H9 (cell line): ENCODE results near the gene BIK. TPM values are rescaled to one million over a fixed set of nuclear protein-coding genes. Genes with fewer than 3 reads are reported as not detected.

Source experiments
- DNase-seq: peaks from one replicate; pipeline ENCODE4 v3.0.0-alpha.2; 2017
- H2AFZ ChIP-seq: one replicate; pipeline ENCODE4 v1.6.1; 2013; ENCODE audit warnings: mild to moderate bottlenecking, low read length, control low read depth, moderate library complexity
- H2AK5ac ChIP-seq: 2 replicates; pipeline ENCODE4 v1.6.1; 2013; ENCODE audit warnings: low read length, control low read depth, mixed read lengths; ENCODE audit not compliant: insufficient read length
- H2BK120ac ChIP-seq: one replicate; pipeline ENCODE4 v1.6.1; 2013; ENCODE audit warnings: low read depth, mild to moderate bottlenecking, low read length, control low read depth, inconsistent platforms; ENCODE audit not compliant: poor library complexity, severe bottlenecking
- H2BK12ac ChIP-seq: 2 replicates; pipeline ENCODE4 v1.6.1; 2013; ENCODE audit warnings: low read length, control low read depth, mixed read lengths, low read depth; ENCODE audit not compliant: insufficient read length
- H2BK15ac ChIP-seq: 2 replicates; pipeline ENCODE4 v1.6.1; 2013; ENCODE audit warnings: low read depth, low read length, control low read depth
- H2BK20ac ChIP-seq: one replicate; pipeline ENCODE4 v1.6.1; 2013; ENCODE audit warnings: low read depth, mild to moderate bottlenecking, low read length, control low read depth, inconsistent platforms; ENCODE audit not compliant: poor library complexity, severe bottlenecking
- H2BK5ac ChIP-seq: 2 replicates; pipeline ENCODE4 v1.6.1; 2013; ENCODE audit warnings: low read length, control low read depth, mixed read lengths; ENCODE audit not compliant: insufficient read length
- H3K14ac ChIP-seq: 2 replicates; pipeline ENCODE4 v1.6.1; 2013; ENCODE audit warnings: low read length, control low read depth; ENCODE audit not compliant: insufficient read depth
- H3K18ac ChIP-seq: 2 replicates; pipeline ENCODE4 v1.6.1; 2013; ENCODE audit warnings: low read depth, mild to moderate bottlenecking, mixed read lengths, low read length, control low read depth; ENCODE audit not compliant: insufficient read length
- H3K23ac ChIP-seq: 2 replicates; pipeline ENCODE4 v1.6.1; 2013; ENCODE audit warnings: low read length, control low read depth, mixed read lengths, low read depth; ENCODE audit not compliant: insufficient read length
- H3K23me2 ChIP-seq: 2 replicates; pipeline ENCODE4 v1.6.1; 2013; ENCODE audit warnings: low read depth, mild to moderate bottlenecking, mixed read lengths, low read length, control low read depth; ENCODE audit not compliant: insufficient read length, poor library complexity, severe bottlenecking
- H3K27ac ChIP-seq: 2 replicates; pipeline ENCODE4 v1.5.1; 2013; ENCODE audit warnings: low read length, control low read depth, mixed read lengths, low read depth; ENCODE audit not compliant: insufficient read length
- H3K27me3 ChIP-seq: 2 replicates; pipeline ENCODE4 v1.6.1; 2013; ENCODE audit warnings: low read length, control low read depth, inconsistent platforms; ENCODE audit not compliant: insufficient read depth
- H3K4ac ChIP-seq: 2 replicates; pipeline ENCODE4 v1.6.1; 2013; ENCODE audit warnings: low read depth, mild to moderate bottlenecking, control low read depth, inconsistent platforms, low read length, moderate library complexity
- H3K4me1 ChIP-seq: 2 replicates; pipeline ENCODE4 v1.6.1; 2013; ENCODE audit warnings: low read length, control low read depth, inconsistent platforms; ENCODE audit not compliant: insufficient read depth
- H3K4me2 ChIP-seq: 2 replicates; pipeline ENCODE4 v1.6.1; 2013; ENCODE audit warnings: low read length, control low read depth, mixed read lengths; ENCODE audit not compliant: insufficient read length, insufficient read depth
- H3K56ac ChIP-seq: 2 replicates; pipeline ENCODE4 v1.6.1; 2013; ENCODE audit warnings: low read depth, mild to moderate bottlenecking, mixed read lengths, low read length, control low read depth; ENCODE audit not compliant: insufficient read length
- H3K79me1 ChIP-seq: 2 replicates; pipeline ENCODE4 v1.6.1; 2013; ENCODE audit warnings: low read depth, mild to moderate bottlenecking, moderate library complexity, low read length, control low read depth, inconsistent platforms; ENCODE audit not compliant: insufficient read depth, poor library complexity, severe bottlenecking
- H3K79me2 ChIP-seq: 2 replicates; pipeline ENCODE4 v1.6.1; 2013; ENCODE audit warnings: low read length, control low read depth, inconsistent platforms; ENCODE audit not compliant: insufficient read depth
- H3K9ac ChIP-seq: 2 replicates; pipeline ENCODE4 v1.6.1; 2013; ENCODE audit warnings: low read length, control low read depth, mixed read lengths; ENCODE audit not compliant: insufficient read length; ENCODE audit errors: extremely low read depth
- H3K9me3 ChIP-seq: one replicate; pipeline ENCODE4 v1.6.1; 2013; ENCODE audit warnings: low read depth, low read length, inconsistent platforms; ENCODE audit not compliant: control insufficient read depth
- H3T11ph ChIP-seq: one replicate; pipeline ENCODE4 v1.6.1; 2013; ENCODE audit warnings: mild to moderate bottlenecking, low read length, control low read depth, inconsistent platforms
- H4K20me1 ChIP-seq: one replicate; pipeline ENCODE4 v1.6.1; 2013; ENCODE audit not compliant: control insufficient read depth, insufficient read length, insufficient read depth
- H4K5ac ChIP-seq: 2 replicates; pipeline ENCODE4 v1.6.1; 2013; ENCODE audit warnings: low read depth, mild to moderate bottlenecking, mixed read lengths, low read length, control low read depth; ENCODE audit not compliant: insufficient read length
- H4K8ac ChIP-seq: replicated peaks from 2 replicates; pipeline ENCODE4 v1.6.1; 2013; ENCODE audit warnings: low read length, control low read depth, mixed read lengths, low read depth; ENCODE audit not compliant: insufficient read length
- H4K91ac ChIP-seq: 2 replicates; pipeline ENCODE4 v1.6.1; 2013; ENCODE audit warnings: low read depth, mild to moderate bottlenecking, moderate library complexity, mixed read lengths, low read length, control low read depth; ENCODE audit not compliant: insufficient read length
- H3K27ac Mint-ChIP-seq, 3 experiments: 2 replicates in 2 of 3; 3 replicates in 1 of 3; pipeline ENCODE4 v1.8.0; 2020 to 2021; ENCODE audit warnings: mixed read lengths in 3 of 3, mild to moderate bottlenecking in 1 of 3, moderate library complexity in 1 of 3
- H3K27me3 Mint-ChIP-seq: 2 replicates; pipeline ENCODE4 v1.8.0; 2021; ENCODE audit warnings: low read depth, mild to moderate bottlenecking, moderate library complexity, mixed read lengths
- H3K36me3 Mint-ChIP-seq, 3 experiments: 2 replicates in 2 of 3; 3 replicates in 1 of 3; pipeline ENCODE4 v1.8.0; 2020 to 2021; ENCODE audit warnings: low read depth in 3 of 3, mixed read lengths in 3 of 3; ENCODE audit not compliant: insufficient read depth in 1 of 3
- H3K4me1 Mint-ChIP-seq, 2 experiments: 2 replicates each; pipeline ENCODE4 v1.8.0; 2020; ENCODE audit warnings: mixed read lengths in 2 of 2
- H3K4me3 Mint-ChIP-seq, 2 experiments: 2 replicates in 1 of 2; 3 replicates in 1 of 2; pipeline ENCODE4 v1.8.0; 2020 to 2021; ENCODE audit warnings: mild to moderate bottlenecking in 2 of 2, mixed read lengths in 2 of 2, moderate library complexity in 1 of 2
- H3K9me3 Mint-ChIP-seq, 2 experiments: 2 replicates in 1 of 2; 3 replicates in 1 of 2; pipeline ENCODE4 v1.8.0; 2020; ENCODE audit warnings: mild to moderate bottlenecking in 2 of 2, mixed read lengths in 2 of 2, moderate library complexity in 1 of 2
- CTCF ChIP-seq: fragments of 200-600 bp; sonication (generic); conservative IDR thresholded peaks from 3 replicates; pipeline ENCODE4 v1.8.0; 2021; ENCODE audit warnings: antibody characterized with exemption, mild to moderate bottlenecking
- WGBS: extraction: QIAGEN DNeasy Blood & Tissue Kit; methylation state at CpG from one replicate; pipeline ENCODE4 v1.1.7; 2013; ENCODE audit warnings: missing lambda C conversion rate, low lambda C conversion rate, mixed read lengths; ENCODE audit not compliant: insufficient read length; ENCODE audit errors: extremely low coverage; 5-methylcytosine and 5-hydroxymethylcytosine counted together
- total RNA-seq: library from RNA; stranded (reverse); gene quantifications from 2 replicates; pipeline ENCODE4 v1.2.1, GENCODE V29; 2021

BIK gene
- total RNA-seq, 1 experiment from 2014 or later = 8.3 TPM

- Histone ChIP-seq H4K91ac (no peak overlapping the region), H3K56ac (no peak overlapping the region), H3K4me2 (no peak overlapping the region), H3K4me1 (no peaks in the 10 kb centered on the region), H2BK5ac (no peak overlapping the region), H2BK120ac (no peak overlapping the region), H2BK20ac (no peak overlapping the region), H3K14ac (no peak overlapping the region), H3T11ph (no peak overlapping the region), H3K9me3 (no peaks in the 10 kb centered on the region), H4K20me1 (no peaks in the 10 kb centered on the region), H2AK5ac (no peak overlapping the region), H3K79me1 (no peaks in the 10 kb centered on the region), H3K27ac (no peak overlapping the region), H4K8ac (no peak overlapping the region), H2BK12ac (no peak overlapping the region), H3K18ac (no peak overlapping the region), H3K27me3 (no peaks in the 10 kb centered on the region), H4K5ac (no peak overlapping the region), H2AFZ (no peak overlapping the region), H3K79me2 (no peaks in the 10 kb centered on the region), H3K23ac (no peak overlapping the region), H3K23me2 (no peaks in the 10 kb centered on the region), H3K9ac (no peak overlapping the region), H2BK15ac (no peak overlapping the region), H3K4ac (no peak overlapping the region)
- WGBS = no CpG with 5 or more reads among the region's 2 CpGs
- no peaks in the 10 kb centered on the region for H3K9me3 Mint-ChIP-seq
- TF ChIP-seq CTCF = no peak
- H3K36me3 Mint-ChIP-seq = peaks cover 0 to 5% (median 0%) of the 10 kb centered on the region in 3 experiments; a peak in 1 of 7 replicates
- no peak for DNase-seq
- peaks cover 0 to 3% of the 10 kb centered on the region in 2 experiments; a peak in 1 of 4 replicates for H3K4me1 Mint-ChIP-seq
- no peaks in the 10 kb centered on the region; the same call in none of the 2 replicates for H3K27me3 Mint-ChIP-seq
- H3K4me3 Mint-ChIP-seq = no peak overlapping the region
- H3K27ac Mint-ChIP-seq = peak overlapping the region in 1 of 3 experiments; percentile 83; a peak in 1 of 7 replicates
Measured at GRCh38 chr22:43080616-43081015, 29.9 kb upstream of the BIK start.
